Skeletal muscle satellite cell (primary cell): ENCODE measurements around the gene DISC1. TPM values are rescaled to one million over a fixed set of nuclear protein-coding genes. Genes with fewer than 3 reads are reported as not detected.
"Not testable (repeated sequence)": the region's sequence is repeated elsewhere in the genome, so short reads cannot be mapped to it uniquely, and the experiment has no call there.

Experiments used
- H3K27me3 ChIP-seq: 2 replicates; pipeline ENCODE4 v1.7.0; 2013; ENCODE audit warnings: low read length; ENCODE audit not compliant: control insufficient read depth, insufficient read depth
- H3K36me3 ChIP-seq: 2 replicates; pipeline ENCODE4 v1.7.0; 2013; ENCODE audit warnings: mild to moderate bottlenecking, control low read depth, low read length; ENCODE audit not compliant: insufficient read depth
- H3K4me1 ChIP-seq: 2 replicates; pipeline ENCODE4 v1.7.0; 2013; ENCODE audit warnings: low read length; ENCODE audit not compliant: control insufficient read depth, insufficient read depth
- H3K4me2 ChIP-seq: 2 replicates; pipeline ENCODE4 v1.7.0; 2013; ENCODE audit warnings: mild to moderate bottlenecking, low read length
- H3K4me3 ChIP-seq: 2 replicates; pipeline ENCODE4 v1.7.0; 2013; ENCODE audit warnings: low read length
- H3K9ac ChIP-seq: 2 replicates; pipeline ENCODE4 v1.7.0; 2013; ENCODE audit warnings: mild to moderate bottlenecking, low read depth, low read length, moderate library complexity
- H3K9me3 ChIP-seq: replicated peaks from 2 replicates; pipeline ENCODE4 v1.7.0; 2013; ENCODE audit warnings: mild to moderate bottlenecking, control low read depth, low read length
- total RNA-seq: library from RNA; depleted of rRNA; stranded (reverse); fragments of >200 nt; gene quantifications from 2 replicates; pipeline ENCODE4 v1.2.3, GENCODE V29; 2012; rRNA removed

Gene DISC1
- 2.0 and 2.5 TPM in 2 replicates for total RNA-seq

DNA sequence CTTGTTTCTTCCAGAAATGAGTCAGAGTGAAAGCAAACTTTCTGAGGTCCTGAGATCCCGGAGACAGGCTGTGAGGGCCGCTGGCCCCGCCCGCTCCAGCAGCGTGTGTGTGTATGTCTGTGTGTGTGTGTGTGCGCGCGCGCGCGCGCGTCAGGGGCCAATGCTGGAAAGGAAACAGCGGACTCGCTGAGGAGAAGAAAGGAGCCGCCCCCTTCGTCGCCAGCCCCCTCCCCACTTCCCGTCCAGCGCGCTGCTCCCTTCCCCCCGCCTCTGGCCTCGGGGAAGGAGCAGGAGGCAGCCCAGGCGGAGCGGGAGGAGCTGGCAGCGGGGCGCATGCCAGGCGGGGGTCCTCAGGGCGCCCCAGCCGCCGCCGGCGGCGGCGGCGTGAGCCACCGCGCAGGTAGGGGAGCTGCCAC, at the start of gene DISC1:
DISC1 (plus strand) TSS at position 256 of the 416 bp plus-strand sequence; CDS start at position 334, 78 bp downstream.
- peak within 1 kb of the TSS; percentile 99 for H3K4me2 ChIP-seq
- peak within 1 kb of the TSS; percentile 90 for H3K4me3 ChIP-seq
- no peaks in the 10 kb centered on the region for H3K9me3 ChIP-seq
- no peaks in the 10 kb centered on the region for H3K36me3 ChIP-seq
- H3K4me1 ChIP-seq, result peaks cover 47% of the 10 kb centered on the region
- H3K9ac ChIP-seq, result peak within 1 kb of the TSS; percentile 81
- peaks cover 4% of the 10 kb centered on the region for H3K27me3 ChIP-seq

DNA sequence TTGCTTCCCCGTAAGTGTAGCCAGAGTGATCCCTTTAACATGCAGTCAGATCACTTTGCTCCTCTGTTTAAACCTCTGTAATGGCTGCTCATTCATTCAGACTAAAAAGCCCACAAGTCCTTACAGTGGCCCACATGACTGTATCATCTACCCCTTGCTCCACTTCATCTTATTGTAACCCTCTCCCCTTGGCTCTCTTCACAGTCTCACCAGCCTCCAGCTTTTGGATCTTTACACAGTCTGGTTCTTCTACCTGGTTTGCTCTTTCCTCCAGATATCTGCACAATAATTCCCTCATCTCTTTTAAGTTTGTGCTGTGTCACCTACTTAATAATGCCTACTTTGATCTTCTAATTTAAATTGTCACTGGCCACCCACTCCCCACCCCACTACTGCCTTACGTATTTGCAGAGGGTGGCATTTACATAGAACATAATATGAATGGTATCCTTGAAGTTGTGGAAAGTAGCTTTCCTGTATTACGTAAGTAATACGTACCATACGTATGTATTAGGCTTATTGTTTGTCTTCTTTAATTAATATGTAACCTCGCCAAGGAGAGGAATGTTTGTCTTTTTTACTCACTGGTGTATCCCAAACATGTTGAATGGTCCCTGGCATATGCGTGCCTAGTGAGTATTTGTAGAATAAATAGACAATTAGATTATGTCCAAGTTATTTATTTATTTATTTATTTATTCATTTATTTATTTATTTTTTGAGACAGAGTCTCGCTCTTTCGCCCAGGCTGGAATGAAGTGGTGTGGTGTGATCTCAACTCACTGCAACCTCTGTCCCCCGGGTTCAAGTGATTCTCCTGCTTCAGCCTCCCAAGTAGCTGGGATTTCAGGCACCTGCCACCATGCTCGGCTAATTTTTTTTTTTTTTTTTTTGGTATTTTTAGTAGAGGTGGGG, 49.5 kb upstream of the DISC1 start:
- no peak overlapping the region for H3K4me3 ChIP-seq
- H3K9ac ChIP-seq, result no peak overlapping the region
- H3K4me1 ChIP-seq, result no peaks in the 10 kb centered on the region
- no peaks in the 10 kb centered on the region for H3K27me3 ChIP-seq
- H3K36me3 ChIP-seq, result no peaks in the 10 kb centered on the region
- H3K4me2 ChIP-seq, result no peak overlapping the region
- no peaks in the 10 kb centered on the region for H3K9me3 ChIP-seq

DNA sequence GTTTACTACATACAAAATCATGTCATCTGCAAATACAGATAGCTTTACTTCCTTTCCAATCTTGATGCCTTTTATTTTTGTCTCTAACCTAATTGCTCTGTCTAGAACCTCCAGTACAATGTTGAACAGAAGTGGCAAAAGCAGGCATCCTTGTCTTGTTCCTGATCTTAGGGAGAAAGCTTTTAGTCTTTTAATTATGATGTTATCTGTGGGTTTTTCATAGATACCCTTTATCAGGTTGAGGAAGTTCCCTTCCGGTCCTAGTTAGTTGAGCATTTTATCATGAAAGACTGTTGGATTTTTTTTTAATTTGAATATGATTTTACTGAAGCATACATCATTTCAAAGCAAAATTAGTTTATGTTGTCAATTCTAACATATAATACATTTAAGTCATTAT, 45.7 kb upstream of the DISC1 start:
- no peaks in the 10 kb centered on the region for H3K27me3 ChIP-seq

DNA sequence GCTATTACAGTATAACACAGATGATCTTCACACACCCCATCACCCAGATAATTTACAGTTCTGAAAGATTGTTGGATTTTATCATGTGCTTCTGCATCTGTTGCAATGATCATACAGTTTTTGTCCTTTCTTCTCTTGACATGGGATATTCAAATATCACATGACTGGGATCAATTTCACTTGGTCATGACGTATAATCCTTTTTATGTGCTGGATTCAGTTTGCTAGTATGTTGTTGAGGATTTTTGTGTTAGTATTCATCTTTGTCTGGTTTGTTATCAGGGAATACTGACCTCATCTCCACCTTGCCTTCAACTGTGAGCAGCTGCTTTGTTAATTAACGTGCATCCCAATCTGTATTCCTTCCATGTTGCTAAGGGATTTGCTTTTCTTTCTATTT, 44.7 kb upstream of the DISC1 start:
- H3K4me2 ChIP-seq, result no peak overlapping the region
- H3K36me3 ChIP-seq, result no peaks in the 10 kb centered on the region
- H3K9ac ChIP-seq, result no peak overlapping the region
- no peaks in the 10 kb centered on the region for H3K27me3 ChIP-seq
- H3K4me3 ChIP-seq, result no peak overlapping the region
- no peaks in the 10 kb centered on the region for H3K4me1 ChIP-seq
- H3K9me3 ChIP-seq, result no peaks in the 10 kb centered on the region

More for the DNA sequence above, 45.7 kb upstream of the DISC1 start:
- Histone ChIP-seq H3K9ac (no peak overlapping the region), H3K4me2 (no peak overlapping the region), H3K36me3 (no peaks in the 10 kb centered on the region), H3K4me3 (no peak overlapping the region), H3K9me3 (no peaks in the 10 kb centered on the region), H3K4me1 (no peaks in the 10 kb centered on the region)

DNA sequence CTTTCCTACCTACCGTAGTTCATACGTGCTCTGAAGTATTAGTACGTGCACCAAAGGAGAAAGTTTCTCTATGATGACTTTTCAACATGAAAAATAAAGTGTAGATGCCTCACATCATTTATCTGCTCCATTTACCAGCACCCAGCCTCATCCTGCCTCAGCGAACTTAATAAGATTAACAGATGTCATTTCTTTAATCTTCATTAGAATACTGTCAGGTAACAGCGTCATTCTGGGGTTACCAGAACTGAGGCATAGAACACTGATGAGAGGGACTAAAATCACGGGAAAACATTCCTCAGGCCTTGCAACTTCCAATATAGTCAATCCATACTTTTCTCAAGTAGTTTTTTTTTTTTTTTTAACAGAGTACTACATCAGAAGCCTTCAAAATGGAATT, 43.2 kb upstream of the DISC1 start:
- Histone ChIP-seq H3K4me1 (no peaks in the 10 kb centered on the region), H3K9me3 (no peaks in the 10 kb centered on the region), H3K4me2 (no peak overlapping the region), H3K36me3 (no peaks in the 10 kb centered on the region), H3K4me3 (no peak overlapping the region), H3K9ac (no peak overlapping the region), H3K27me3 (no peaks in the 10 kb centered on the region)

DNA sequence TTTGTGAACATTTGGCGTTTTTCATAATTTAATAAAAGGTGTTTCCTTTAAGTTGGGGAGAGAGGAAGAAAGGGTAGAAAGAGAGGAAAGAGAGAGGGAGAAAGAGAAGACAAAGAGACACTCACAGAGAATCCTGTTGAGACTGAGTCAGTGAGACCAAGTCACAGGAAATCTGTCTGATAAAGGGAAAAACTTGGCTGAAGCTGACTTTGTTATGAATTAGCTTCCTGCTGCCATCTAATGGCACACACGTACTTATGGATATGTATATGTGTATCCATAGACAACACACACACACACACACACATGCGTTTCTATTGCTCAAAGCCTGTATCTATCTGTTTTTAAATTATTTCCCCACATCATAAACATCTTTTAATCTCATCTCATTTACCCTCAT, 42.5 kb upstream of the DISC1 start:
- Histone ChIP-seq H3K4me2 (no peak overlapping the region), H3K9me3 (no peaks in the 10 kb centered on the region), H3K36me3 (no peaks in the 10 kb centered on the region), H3K4me1 (no peaks in the 10 kb centered on the region), H3K4me3 (no peak overlapping the region), H3K27me3 (no peaks in the 10 kb centered on the region), H3K9ac (no peak overlapping the region)

DNA sequence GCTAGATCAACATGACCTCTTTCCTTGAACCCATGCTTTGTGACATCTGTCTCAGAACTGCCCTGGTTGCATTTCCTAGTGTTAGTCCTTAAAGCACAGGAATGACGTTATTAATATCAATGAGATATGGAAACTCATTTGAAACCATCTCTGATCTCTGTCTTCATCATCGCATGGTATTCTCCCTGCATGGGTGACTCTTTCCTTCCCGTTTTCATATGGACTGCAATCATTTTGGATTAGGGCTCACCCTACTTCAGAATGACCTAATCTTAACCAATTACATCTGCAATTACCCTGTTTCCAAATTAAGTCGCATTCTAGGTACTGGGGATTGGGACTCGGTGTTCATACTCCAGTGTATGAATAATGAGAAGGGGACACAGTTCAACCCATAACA, 41.7 kb upstream of the DISC1 start:
- H3K9ac ChIP-seq, result no peak overlapping the region
- no peaks in the 10 kb centered on the region for H3K9me3 ChIP-seq
- no peaks in the 10 kb centered on the region for H3K36me3 ChIP-seq
- no peak overlapping the region for H3K4me2 ChIP-seq
- H3K4me3 ChIP-seq, result no peak overlapping the region
- H3K27me3 ChIP-seq, result no peaks in the 10 kb centered on the region
- no peaks in the 10 kb centered on the region for H3K4me1 ChIP-seq

DNA sequence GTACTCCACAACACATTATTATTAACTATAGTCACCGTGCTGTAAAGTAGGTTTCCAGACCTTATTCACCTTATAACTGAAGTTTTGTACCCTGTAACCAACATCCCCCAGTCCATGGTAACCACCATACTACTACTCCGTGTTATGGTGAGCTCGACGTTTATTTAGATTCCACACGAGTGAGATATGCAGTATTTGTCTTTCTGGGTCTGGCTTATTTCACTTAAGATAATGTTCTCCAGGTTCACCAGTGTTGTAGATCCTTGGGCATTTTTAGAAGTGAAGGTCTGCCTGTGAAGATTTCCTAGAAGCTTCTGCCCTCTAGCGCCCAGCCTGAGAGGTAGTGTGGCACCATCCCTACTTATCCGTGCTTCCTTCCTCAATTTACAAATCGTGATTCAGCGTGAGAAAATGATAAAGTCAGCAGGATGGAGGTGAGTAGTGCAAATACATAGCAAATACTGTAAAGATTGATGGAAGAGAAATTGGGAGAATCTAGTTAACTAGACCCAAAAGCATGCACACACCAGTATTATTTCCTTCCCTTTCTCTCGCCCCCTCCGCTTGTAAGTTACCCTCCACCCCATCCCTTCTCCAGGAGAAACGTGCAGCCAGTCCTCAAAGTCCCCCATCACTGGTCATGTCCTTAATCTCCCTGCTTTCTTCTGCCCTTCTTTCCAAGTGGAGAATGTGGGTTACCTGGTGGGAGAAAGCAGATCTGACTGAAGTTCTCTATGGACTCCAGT, 36.0 kb upstream of the DISC1 start:
- no peaks in the 10 kb centered on the region for H3K36me3 ChIP-seq
- H3K9ac ChIP-seq, result no peak overlapping the region
- H3K4me3 ChIP-seq, result no peak overlapping the region
- H3K27me3 ChIP-seq, result no peaks in the 10 kb centered on the region
- H3K9me3 ChIP-seq, result no peaks in the 10 kb centered on the region
- peaks cover 3% of the 10 kb centered on the region for H3K4me1 ChIP-seq
- H3K4me2 ChIP-seq, result no peak overlapping the region

DNA sequence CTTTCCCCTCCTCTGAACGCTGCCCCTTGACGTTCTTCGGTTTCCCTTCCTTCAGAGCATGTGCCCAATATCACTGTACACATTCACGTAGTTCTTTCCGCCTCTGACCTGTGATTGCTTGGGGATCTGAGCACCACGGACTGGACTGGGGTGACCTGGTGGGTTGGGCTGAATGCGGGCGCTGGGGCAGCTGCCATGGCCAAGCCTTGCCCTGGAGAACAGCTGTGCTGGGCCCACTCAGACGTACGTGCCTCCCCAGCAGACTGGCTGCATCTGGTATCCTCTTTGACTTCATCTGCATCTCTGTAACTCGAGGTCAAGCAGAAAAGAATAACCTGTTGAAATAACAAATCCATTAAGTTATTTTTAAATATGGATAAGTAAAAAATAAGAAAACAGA, 35.1 kb upstream of the DISC1 start:
- H3K27me3 ChIP-seq, result no peaks in the 10 kb centered on the region
- H3K4me2 ChIP-seq, result peak overlapping the region; percentile 8
- no peaks in the 10 kb centered on the region for H3K9me3 ChIP-seq
- no peak overlapping the region for H3K4me3 ChIP-seq
- H3K36me3 ChIP-seq, result no peaks in the 10 kb centered on the region
- H3K9ac ChIP-seq, result no peak overlapping the region
- H3K4me1 ChIP-seq, result peaks cover 3% of the 10 kb centered on the region

DNA sequence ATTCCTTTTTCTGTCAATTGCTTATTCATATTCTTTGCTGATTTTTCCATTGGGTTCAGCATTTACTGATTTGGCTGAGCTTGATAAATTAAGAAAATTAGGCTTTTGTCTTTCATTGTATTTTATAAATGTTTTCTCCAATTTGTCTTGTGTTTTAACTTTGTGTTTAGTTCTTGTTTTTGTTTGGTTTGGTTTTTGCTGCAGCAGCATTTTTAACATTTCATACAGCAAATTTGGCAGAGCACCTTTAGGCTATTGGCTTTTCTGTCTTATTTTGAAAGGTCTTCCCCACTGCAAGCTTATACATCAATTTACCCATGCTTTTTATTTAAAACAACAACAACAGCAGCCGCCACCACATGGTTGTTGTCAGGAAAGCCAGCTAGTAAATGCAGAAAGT, 33.8 kb upstream of the DISC1 start:
- no peak overlapping the region for H3K9ac ChIP-seq
- no peaks in the 10 kb centered on the region for H3K27me3 ChIP-seq
- no peaks in the 10 kb centered on the region for H3K36me3 ChIP-seq
- no peak overlapping the region for H3K4me2 ChIP-seq
- H3K9me3 ChIP-seq, result no peaks in the 10 kb centered on the region
- H3K4me1 ChIP-seq, result peaks cover 3% of the 10 kb centered on the region
- no peak overlapping the region for H3K4me3 ChIP-seq

DNA sequence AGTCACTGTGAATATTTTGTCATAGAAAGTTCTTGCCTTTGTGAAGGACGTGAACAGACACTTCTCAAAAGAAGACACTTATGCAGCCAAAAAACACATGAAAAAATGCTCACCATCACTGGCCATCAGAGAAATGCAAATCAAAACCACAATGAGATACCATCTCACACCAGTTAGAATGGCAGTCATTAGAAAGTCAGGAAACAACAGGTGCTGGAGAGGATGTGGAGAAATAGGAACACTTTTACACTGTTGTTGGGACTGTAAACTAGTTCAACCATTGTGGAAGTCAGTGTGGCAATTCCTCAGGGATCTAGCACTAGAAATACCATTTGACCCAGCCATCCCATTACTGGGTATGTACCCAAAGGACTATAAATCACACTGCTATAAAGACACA, 33.3 kb upstream of the DISC1 start:
- H3K36me3 ChIP-seq, H3K4me3 ChIP-seq: not testable (repeated sequence)

More for the DNA sequence above, 33.3 kb upstream of the DISC1 start:
- not testable (repeated sequence) for H3K4me2 ChIP-seq, H3K9ac ChIP-seq, H3K4me1 ChIP-seq, H3K9me3 ChIP-seq, H3K27me3 ChIP-seq
